Activated CD8-positive, alpha-beta T cell treated with anti-CD3 and anti-CD28 coated beads for 36 hours (primary cell): ENCODE measurements around the gene CCDC179. TPM values are rescaled to one million over a fixed set of nuclear protein-coding genes. Genes with fewer than 3 reads are reported as not detected.
A peak's percentile ranks its signal among the peaks of the same experiment; 100 is the strongest.

Experiments
- ATAC-seq: fragments of 200-7000 bp; cut with Tn5 transposase; one replicate; pipeline ENCODE4 v1.10.0; 2021; ENCODE audit warnings: mild to moderate bottlenecking, moderate library complexity
- CTCF ChIA-PET: fragments of 350-600 bp; sonication (Branson Sonifier 250); formaldehyde crosslinking; loops from one replicate; lab custom pipeline; 2021; ENCODE audit warnings: antibody characterized with exemption; lab: Charles Lee
- POLR2A ChIA-PET: fragments of 350-600 bp; sonication (Branson Sonifier 250); formaldehyde crosslinking; loops from one replicate; lab custom pipeline; 2021; ENCODE audit warnings: antibody characterized with exemption; lab: Charles Lee
- DNase-seq: peaks from one replicate; pipeline ENCODE4 v3.0.0-alpha.2; 2020
- H3K27ac Mint-ChIP-seq: one replicate; pipeline ENCODE4 v1.8.0; 2021; ENCODE audit warnings: mild to moderate bottlenecking, mixed read lengths
- H3K27me3 Mint-ChIP-seq: one replicate; pipeline ENCODE4 v1.8.0; 2021; ENCODE audit warnings: mixed read lengths
- H3K36me3 Mint-ChIP-seq: one replicate; pipeline ENCODE4 v1.8.0; 2021; ENCODE audit warnings: low read depth, mixed read lengths
- H3K4me1 Mint-ChIP-seq: one replicate; pipeline ENCODE4 v1.8.0; 2021; ENCODE audit warnings: low read depth, mixed read lengths
- H3K4me3 Mint-ChIP-seq: one replicate; pipeline ENCODE4 v1.8.0; 2021; ENCODE audit warnings: mild to moderate bottlenecking, moderate library complexity, mixed read lengths
- H3K9me3 Mint-ChIP-seq: one replicate; pipeline ENCODE4 v1.8.0; 2021; ENCODE audit warnings: mixed read lengths
- CTCF ChIP-seq: fragments of 200-600 bp; IDR thresholded peaks from one replicate; pipeline ENCODE4 v1.8.0; 2022; ENCODE audit warnings: antibody characterized with exemption, mild to moderate bottlenecking
- intact Hi-C: fragments of 100-400 bp; cut with micrococcal nuclease; formaldehyde crosslinking; loops from one replicate; pipeline ENCODE4 v1.10.0; 2022
- total RNA-seq, 2 experiments: library from RNA; stranded (reverse); gene quantifications; one replicate each; pipeline ENCODE4 v1.2.3, GENCODE V29; 2021

The CCDC179 gene
- total RNA-seq, 2 experiments from 2014 or later = not detected

GRCh38 chr11:22875869-22876473 is 15.7 kb upstream of the CCDC179 start:
- peak; percentile 89 for TF ChIP-seq CTCF
- H3K9me3 Mint-ChIP-seq = no peaks in the 10 kb centered on the region
- DNase-seq (peak; percentile 81), ATAC-seq (peak; percentile 86)
- no peaks in the 10 kb centered on the region for H3K4me1 Mint-ChIP-seq
- no peaks in the 10 kb centered on the region for H3K36me3 Mint-ChIP-seq
- H3K4me3 Mint-ChIP-seq = no peak overlapping the region
- ChIA-PET POLR2A (no interaction called here), CTCF (interaction anchor here (0.6 to 2.4 kb wide), 20 partner anchors 8 to 706 kb away, joined by 3 to 13 read pairs (median 4); no protein-coding TSS in a partner anchor)
- intact Hi-C loops = no loop called here
- H3K27ac Mint-ChIP-seq = no peak overlapping the region
- H3K27me3 Mint-ChIP-seq = no peaks in the 10 kb centered on the region

DNA sequence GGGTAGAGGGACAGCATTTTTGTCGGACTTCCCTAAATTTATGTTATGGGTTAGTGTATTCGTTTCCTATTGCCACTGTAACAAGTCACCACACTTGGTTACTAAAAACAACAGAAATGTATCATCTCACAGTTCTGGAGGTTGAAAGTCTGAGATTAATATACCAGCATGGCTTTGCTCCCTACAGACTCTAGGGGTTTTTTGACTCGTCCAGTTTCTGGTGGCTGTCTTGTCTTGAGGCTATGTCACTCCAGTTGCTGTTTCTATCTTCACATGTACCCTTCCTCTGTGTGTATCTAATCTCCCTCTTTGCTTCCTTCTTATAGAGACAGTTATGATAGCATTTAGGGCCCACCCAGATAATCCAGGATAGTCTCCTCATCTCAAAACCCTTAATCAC is 9.1 kb upstream of the CCDC179 start:
- Mint-ChIP-seq H3K9me3 (no peaks in the 10 kb centered on the region), H3K36me3 (no peaks in the 10 kb centered on the region), H3K4me1 (no peaks in the 10 kb centered on the region), H3K4me3 (no peak overlapping the region), H3K27ac (no peak overlapping the region), H3K27me3 (no peaks in the 10 kb centered on the region)
- no peak for TF ChIP-seq CTCF
- DNase-seq = no peak
- no peak for ATAC-seq
- POLR2A ChIA-PET = no interaction called here
- CTCF ChIA-PET = no interaction called here
- intact Hi-C loops = no loop called here

DNA sequence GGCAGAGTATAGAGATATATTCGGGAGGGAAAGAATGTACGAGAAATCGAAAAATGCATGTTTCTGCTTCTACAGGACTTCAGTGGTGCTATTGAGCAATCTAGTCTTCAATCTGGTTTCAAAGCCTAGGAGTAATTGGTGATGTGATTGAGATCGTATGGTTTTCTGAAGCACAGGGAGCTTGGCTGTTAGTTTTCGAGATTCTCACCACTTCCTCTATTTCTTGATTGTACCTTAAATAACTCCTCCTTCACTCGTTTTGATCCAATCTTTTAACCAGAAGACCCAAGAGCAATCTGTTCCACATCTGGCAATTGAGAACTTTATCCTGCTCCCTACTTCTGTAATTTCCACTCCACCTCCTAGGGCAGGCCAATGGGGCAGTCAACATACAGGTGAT is 518 bp downstream of the CCDC179 start:
- ATAC-seq (no peak), DNase-seq (no peak)
- no peak for TF ChIP-seq CTCF
- ChIA-PET POLR2A (no interaction called here), CTCF (no interaction called here)
- Mint-ChIP-seq H3K36me3 (no peaks in the 10 kb centered on the region), H3K4me3 (no peak overlapping the region), H3K27me3 (no peaks in the 10 kb centered on the region), H3K27ac (no peak overlapping the region), H3K4me1 (no peaks in the 10 kb centered on the region), H3K9me3 (no peaks in the 10 kb centered on the region)
- intact Hi-C loops = no loop called here

DNA sequence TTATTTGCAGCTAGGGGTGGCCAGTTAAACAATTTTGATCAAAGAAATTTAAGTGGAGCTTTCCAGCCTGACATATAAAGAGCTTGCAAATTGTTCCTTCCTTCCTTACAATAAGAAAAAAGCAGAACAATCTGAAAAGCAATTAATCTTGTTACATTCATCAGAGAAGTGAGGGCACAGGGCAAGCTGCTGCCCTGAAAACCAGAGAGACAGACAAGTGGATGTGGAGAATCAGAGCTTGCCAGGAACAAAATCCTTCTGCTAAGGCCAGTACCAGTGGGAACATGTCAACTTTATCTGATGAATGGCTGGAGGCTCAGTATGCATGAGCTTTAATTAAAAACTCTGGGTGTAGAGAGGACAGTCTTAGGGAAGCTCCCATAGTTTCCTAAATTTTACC is 8.8 kb downstream of the CCDC179 start:
- DNase-seq (no peak), ATAC-seq (no peak)
- no peak for TF ChIP-seq CTCF
- Mint-ChIP-seq H3K27me3 (no peaks in the 10 kb centered on the region), H3K36me3 (peaks cover 2% of the 10 kb centered on the region), H3K9me3 (peaks cover 2% of the 10 kb centered on the region), H3K4me3 (no peak overlapping the region), H3K27ac (no peak overlapping the region), H3K4me1 (no peaks in the 10 kb centered on the region)
- ChIA-PET POLR2A (no interaction called here), CTCF (no interaction called here)
- intact Hi-C loops = no loop called here

DNA sequence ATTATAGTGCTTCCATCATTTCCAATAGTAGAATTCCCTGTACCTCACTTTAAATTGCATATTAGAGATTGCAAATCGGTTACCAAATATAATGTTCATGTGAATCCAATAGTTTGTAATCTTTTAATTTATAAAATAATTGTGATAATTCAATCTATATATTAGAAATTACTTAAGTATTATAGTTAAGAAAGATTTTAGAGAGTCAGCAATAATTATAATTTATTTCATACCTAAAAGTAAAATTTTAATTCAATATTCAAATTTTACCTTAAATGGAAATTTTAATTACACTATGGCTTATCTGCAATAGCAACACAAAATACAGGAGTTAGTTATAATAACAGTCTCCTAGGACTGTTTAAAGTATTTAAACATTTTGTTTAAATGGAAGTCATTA is 13.5 kb downstream of the CCDC179 start:
- ChIA-PET POLR2A (no interaction called here), CTCF (no interaction called here)
- DNase-seq (no peak), ATAC-seq (no peak)
- H3K27ac Mint-ChIP-seq = no peak overlapping the region
- no peaks in the 10 kb centered on the region for H3K9me3 Mint-ChIP-seq
- no peaks in the 10 kb centered on the region for H3K4me1 Mint-ChIP-seq
- peaks cover 3% of the 10 kb centered on the region for H3K36me3 Mint-ChIP-seq
- TF ChIP-seq CTCF = no peak
- H3K4me3 Mint-ChIP-seq = no peak overlapping the region
- no peaks in the 10 kb centered on the region for H3K27me3 Mint-ChIP-seq
- intact Hi-C loops = no loop called here
